Activated T-helper 1 cell treated with anti-CD3 and anti-CD28 coated beads, Interleukin-12 subunit alpha, Interleukin-12 subunit beta, Interleukin-2, Interleukin-4 antibody, amounts not matched to agents 30 ng/mL and 10 ng/mL and 1 ng/mL, durations not matched to agents 14 hours and 24 hours and 36 hours (primary cell): ENCODE data around the gene SUV39H2. TPM values are rescaled to one million over a fixed set of nuclear protein-coding genes. Genes with fewer than 3 reads are reported as not detected.
A peak's percentile ranks its signal among the peaks of the same experiment; 100 is the strongest.
"Not testable (repeated sequence)": the region's sequence is repeated elsewhere in the genome, so short reads cannot be mapped to it uniquely, and the experiment has no call there.

ENCODE experiments used
- DNase-seq: peaks from one replicate; pipeline ENCODE4 v3.0.0; 2021; ENCODE audit warnings: low spot score
- H3K27ac Mint-ChIP-seq: one replicate; pipeline ENCODE4 v1.8.0; 2021; ENCODE audit warnings: mild to moderate bottlenecking, mixed read lengths
- H3K27me3 Mint-ChIP-seq: one replicate; pipeline ENCODE4 v1.8.0; 2022; ENCODE audit warnings: mild to moderate bottlenecking, moderate library complexity, mixed read lengths; ENCODE audit not compliant: insufficient read depth
- H3K36me3 Mint-ChIP-seq: one replicate; pipeline ENCODE4 v1.8.0; 2021; ENCODE audit warnings: low read depth, mixed read lengths
- H3K4me1 Mint-ChIP-seq: one replicate; pipeline ENCODE4 v1.8.0; 2021; ENCODE audit warnings: low read depth, mixed read lengths
- H3K4me3 Mint-ChIP-seq: one replicate; pipeline ENCODE4 v1.8.0; 2021; ENCODE audit warnings: mild to moderate bottlenecking, moderate library complexity, mixed read lengths
- H3K9me3 Mint-ChIP-seq: one replicate; pipeline ENCODE4 v1.8.0; 2021; ENCODE audit warnings: mixed read lengths
- intact Hi-C: fragments of 100-400 bp; cut with micrococcal nuclease; formaldehyde crosslinking; loops from one replicate; pipeline ENCODE4 v1.15.1; 2024
- total RNA-seq: library from RNA; stranded (reverse); gene quantifications from 2 replicates; pipeline ENCODE4 v1.2.3, GENCODE V29; 2022

Gene SUV39H2
- total RNA-seq, 1 donor from 2014 or later: 43.3 TPM

DNA sequence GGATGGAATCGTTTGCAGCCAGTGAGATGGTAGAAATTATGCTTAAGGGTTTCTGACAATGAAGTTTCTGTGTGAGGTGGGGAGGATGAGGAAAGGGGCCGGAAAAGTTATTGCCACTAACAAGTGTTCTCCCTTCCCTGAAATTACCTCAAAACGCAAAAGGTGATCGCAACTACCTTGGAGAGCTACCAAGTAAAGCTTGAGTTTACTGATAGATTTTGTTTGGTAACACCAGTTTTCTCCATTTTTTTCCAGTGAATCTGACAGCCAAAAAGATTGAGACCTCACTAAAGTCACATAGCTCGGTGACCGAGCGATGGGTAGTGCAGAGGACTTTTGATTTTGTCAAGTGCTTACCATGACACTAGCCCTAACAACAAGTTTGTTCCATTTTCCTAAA is 1.6 kb downstream of the SUV39H2 start:
- Mint-ChIP-seq H3K27ac (peak overlapping the region; percentile 53), H3K27me3 (no peaks in the 10 kb centered on the region), H3K36me3 (peaks cover 16% of the 10 kb centered on the region), H3K4me3 (peak overlapping the region; percentile 95), H3K9me3 (no peaks in the 10 kb centered on the region), H3K4me1 (peaks cover 50% of the 10 kb centered on the region)
- intact Hi-C loops: no loop called here
- DNase-seq: no peak

DNA sequence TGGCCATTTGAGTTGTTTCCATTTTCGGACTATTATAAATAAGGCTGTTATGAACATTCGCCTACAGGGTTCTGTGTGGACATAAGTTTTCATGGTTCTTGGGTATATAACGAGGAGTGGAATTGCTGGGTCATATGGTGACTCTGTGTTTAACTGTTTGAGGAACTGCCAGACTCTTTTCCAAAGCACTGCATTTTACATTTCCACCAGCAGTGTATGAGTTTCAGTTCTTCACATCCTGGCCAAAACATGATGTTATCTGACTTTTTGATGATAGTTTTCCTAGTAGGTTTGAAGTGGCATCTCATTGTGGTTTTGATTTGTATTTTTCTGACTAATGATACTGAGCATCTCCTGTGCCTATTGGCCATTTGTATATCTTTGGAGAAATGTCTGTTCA is 5.4 kb downstream of the SUV39H2 start:
- peak overlapping the region; percentile 34 for H3K27ac Mint-ChIP-seq
- no peaks in the 10 kb centered on the region for H3K9me3 Mint-ChIP-seq
- H3K4me1 Mint-ChIP-seq: peaks cover 31% of the 10 kb centered on the region
- H3K27me3 Mint-ChIP-seq: no peaks in the 10 kb centered on the region
- no peak for DNase-seq
- intact Hi-C loops: loop anchor here (2.0 kb wide), 1 partner anchor 19 kb away; no protein-coding TSS in a partner anchor
- H3K36me3 Mint-ChIP-seq: peaks cover 13% of the 10 kb centered on the region
- H3K4me3 Mint-ChIP-seq: peak overlapping the region; percentile 6

DNA sequence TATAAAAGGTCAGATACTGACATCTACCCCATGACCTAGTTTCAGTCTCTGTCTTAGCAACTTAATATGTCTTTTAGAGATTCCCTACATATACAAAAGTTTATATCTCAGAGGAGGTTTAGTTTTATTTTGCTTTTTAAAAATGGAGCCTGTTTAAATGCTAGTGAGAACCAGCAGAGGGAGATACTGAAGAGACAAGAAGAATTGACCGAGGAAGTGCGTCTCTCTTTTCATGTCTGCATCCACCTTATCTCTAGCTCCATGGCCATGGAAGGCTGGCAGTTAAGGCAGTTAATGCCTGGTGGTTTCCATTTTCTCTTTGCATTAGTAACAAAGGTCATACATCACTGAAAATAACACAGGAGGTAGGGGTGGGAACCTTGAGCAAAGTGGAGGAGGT is 10.7 kb downstream of the SUV39H2 start:
- no peak overlapping the region for H3K4me3 Mint-ChIP-seq
- intact Hi-C loops: no loop called here
- H3K4me1 Mint-ChIP-seq: peaks cover 22% of the 10 kb centered on the region
- peak overlapping the region; percentile 46 for H3K27ac Mint-ChIP-seq
- no peaks in the 10 kb centered on the region for H3K27me3 Mint-ChIP-seq
- peaks cover 14% of the 10 kb centered on the region for H3K36me3 Mint-ChIP-seq
- no peak for DNase-seq
- H3K9me3 Mint-ChIP-seq: no peaks in the 10 kb centered on the region

DNA sequence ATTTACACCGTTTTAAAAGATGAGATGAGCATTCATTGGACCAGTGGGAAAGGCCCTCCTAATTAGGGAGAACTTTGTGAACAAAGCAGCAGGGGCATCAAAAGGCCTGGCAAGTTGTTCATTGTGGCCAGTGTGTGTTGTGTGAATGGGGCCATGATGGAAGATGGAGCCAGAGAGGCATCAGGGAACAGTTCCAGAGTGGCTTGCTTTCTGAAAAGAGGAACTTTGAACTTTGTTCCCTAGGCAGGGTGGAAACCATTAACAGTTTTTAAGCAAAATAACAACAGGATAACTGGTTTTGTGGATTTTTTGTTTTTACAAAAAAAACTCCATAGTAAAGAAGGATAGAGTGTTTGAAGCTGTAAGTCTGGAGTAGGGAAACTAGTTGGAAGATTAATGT is 12.5 kb downstream of the SUV39H2 start:
- intact Hi-C loops: no loop called here

DNA sequence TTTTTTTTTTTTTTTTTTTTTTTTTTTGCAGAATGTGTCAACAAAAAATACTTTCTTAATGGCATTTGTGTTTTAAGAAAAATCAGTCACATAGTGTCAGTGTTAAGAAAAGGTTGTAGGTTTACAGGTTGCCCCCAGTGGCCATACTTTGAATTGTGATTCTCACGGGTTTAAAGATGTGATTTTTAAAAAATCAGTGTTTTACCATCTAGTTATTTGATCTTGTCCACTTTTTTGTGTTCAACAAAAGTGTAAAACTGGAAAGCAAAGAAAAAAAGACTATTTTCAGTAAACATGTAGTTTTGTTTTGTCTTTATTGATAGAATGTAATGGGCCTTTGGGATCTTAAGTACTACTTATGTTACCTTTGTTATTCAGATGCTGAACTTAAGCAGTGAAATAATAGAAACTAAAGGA is 25.7 kb downstream of the SUV39H2 start:
- Mint-ChIP-seq H3K4me3 (no peak overlapping the region), H3K36me3 (peaks cover 32% of the 10 kb centered on the region), H3K27me3 (no peaks in the 10 kb centered on the region), H3K4me1 (peaks cover 6% of the 10 kb centered on the region), H3K27ac (no peak overlapping the region), H3K9me3 (no peaks in the 10 kb centered on the region)
- intact Hi-C loops: no loop called here
- no peak for DNase-seq

More for the DNA sequence above, 12.5 kb downstream of the SUV39H2 start:
- no peaks in the 10 kb centered on the region for H3K9me3 Mint-ChIP-seq
- H3K4me3 Mint-ChIP-seq: no peak overlapping the region
- DNase-seq: no peak
- no peaks in the 10 kb centered on the region for H3K27me3 Mint-ChIP-seq
- H3K27ac Mint-ChIP-seq: no peak overlapping the region
- peaks cover 22% of the 10 kb centered on the region for H3K4me1 Mint-ChIP-seq
- peaks cover 14% of the 10 kb centered on the region for H3K36me3 Mint-ChIP-seq

DNA sequence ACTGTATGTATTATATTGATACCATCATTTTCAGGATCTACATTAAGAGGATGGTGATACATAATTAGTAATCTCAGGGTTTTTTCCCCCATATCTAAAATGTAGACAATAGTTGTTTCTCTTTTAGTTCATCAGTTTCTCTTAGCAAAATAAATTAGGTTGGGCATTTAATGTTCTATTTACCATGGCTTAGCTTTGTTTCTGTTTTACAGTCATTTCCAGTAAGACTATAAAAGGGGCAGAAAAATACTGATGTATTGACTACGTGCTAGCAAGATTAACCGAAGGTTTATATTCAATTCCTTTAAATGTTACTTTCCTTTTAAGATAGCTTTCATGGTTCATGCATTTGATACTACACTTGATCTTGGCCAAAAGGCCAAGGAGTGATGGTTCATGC is 26.2 kb downstream of the SUV39H2 start:
- no peak overlapping the region for H3K27ac Mint-ChIP-seq
- intact Hi-C loops: no loop called here
- no peak overlapping the region for H3K4me3 Mint-ChIP-seq
- H3K27me3 Mint-ChIP-seq: no peaks in the 10 kb centered on the region
- H3K9me3 Mint-ChIP-seq: no peaks in the 10 kb centered on the region
- peaks cover 31% of the 10 kb centered on the region for H3K36me3 Mint-ChIP-seq
- DNase-seq: no peak
- H3K4me1 Mint-ChIP-seq: peaks cover 6% of the 10 kb centered on the region

DNA sequence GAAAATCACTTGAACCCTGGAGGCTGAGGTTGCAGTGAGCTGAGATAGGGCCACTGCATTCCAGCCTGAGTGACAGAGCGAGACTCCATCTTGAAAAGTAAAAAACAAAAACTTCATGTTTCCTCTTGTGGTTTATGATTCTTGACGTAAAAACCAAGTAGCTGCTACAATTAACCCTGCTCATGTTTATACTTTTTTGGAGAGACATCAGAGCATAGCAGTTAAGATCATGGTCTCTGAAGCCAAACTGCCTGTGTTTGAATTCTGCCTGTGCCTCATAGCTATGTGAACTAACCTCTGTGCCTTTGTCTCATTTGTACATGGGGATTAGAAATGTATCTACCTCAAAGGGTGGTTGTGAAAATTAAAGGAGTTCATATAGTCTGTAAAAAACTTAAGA is 27.2 kb downstream of the SUV39H2 start:
- H3K36me3 Mint-ChIP-seq: peaks cover 39% of the 10 kb centered on the region
- no peak overlapping the region for H3K4me3 Mint-ChIP-seq
- peaks cover 17% of the 10 kb centered on the region for H3K4me1 Mint-ChIP-seq
- DNase-seq: no peak
- no peaks in the 10 kb centered on the region for H3K9me3 Mint-ChIP-seq
- H3K27ac Mint-ChIP-seq: no peak overlapping the region
- H3K27me3 Mint-ChIP-seq: no peaks in the 10 kb centered on the region
- intact Hi-C loops: no loop called here

DNA sequence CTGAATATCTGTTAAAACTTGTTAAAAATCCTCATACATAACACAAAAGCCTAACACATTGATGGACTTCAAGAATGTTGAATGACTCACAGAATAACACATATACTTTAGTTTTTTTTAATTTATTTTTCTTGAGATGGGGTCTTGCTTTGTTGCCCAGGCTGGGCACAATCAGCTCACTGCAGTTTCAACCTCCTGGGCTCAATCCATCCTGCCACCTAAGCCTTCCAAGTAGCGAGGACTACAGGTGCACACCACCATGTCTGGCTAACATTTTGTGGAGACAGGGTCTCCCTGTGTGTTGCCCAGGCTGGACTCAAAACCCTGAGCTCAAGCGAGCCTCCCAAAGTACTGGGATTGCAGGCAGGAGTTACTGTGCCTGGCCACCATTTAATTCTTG is 28.1 kb downstream of the SUV39H2 start:
- Mint-ChIP-seq H3K36me3 (peaks cover 48% of the 10 kb centered on the region), H3K9me3 (no peaks in the 10 kb centered on the region), H3K27ac (no peak overlapping the region), H3K4me3 (no peak overlapping the region), H3K27me3 (no peaks in the 10 kb centered on the region), H3K4me1 (peaks cover 19% of the 10 kb centered on the region)
- DNase-seq: no peak
- intact Hi-C loops: no loop called here

DNA sequence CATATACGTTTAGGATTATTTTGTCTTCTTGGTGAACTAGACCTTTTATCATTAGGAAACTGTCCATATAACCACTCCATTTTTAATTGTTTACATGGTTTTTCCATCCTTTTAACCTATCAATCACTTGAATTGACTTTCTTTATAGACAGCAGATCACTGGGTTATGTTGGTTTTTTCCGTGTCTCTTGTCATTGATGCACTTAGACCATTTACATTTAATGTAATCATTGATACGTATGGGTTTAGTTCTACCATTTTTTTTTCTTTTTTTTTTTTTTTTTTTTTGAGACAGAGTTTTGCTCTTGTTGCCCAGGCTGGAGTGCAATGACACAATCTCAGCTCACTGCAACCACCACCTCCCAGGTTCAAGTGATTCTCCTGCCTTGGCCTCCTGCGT is 28.9 kb downstream of the SUV39H2 start:
- H3K27ac Mint-ChIP-seq, DNase-seq, H3K9me3 Mint-ChIP-seq, intact Hi-C loops, H3K27me3 Mint-ChIP-seq, H3K4me3 Mint-ChIP-seq: not testable (repeated sequence)
- Mint-ChIP-seq H3K36me3 (peaks cover 50% of the 10 kb centered on the region), H3K4me1 (peaks cover 19% of the 10 kb centered on the region)

DNA sequence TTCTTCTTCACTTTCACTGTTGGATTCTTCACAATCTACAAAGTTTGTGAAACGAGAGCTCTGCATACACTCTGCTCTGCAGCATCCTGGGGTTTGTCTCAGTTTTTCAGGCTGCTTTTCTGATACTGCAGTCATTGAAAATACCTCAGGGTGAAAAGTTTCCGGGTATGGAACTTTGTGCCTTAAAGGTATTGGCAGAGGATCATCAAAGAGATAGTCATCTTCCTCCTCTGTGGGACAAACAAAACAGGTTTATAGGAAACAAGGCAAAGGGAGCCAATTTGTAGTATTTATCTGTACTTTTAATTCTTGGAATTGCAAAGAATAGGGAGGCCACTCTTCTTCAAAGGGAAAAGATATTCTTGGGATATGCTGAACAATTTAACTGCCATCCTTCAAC is 30.4 kb downstream of the SUV39H2 start:
- no peaks in the 10 kb centered on the region for H3K27me3 Mint-ChIP-seq
- peaks cover 19% of the 10 kb centered on the region for H3K4me1 Mint-ChIP-seq
- peaks cover 4% of the 10 kb centered on the region for H3K9me3 Mint-ChIP-seq
- H3K36me3 Mint-ChIP-seq: peaks cover 62% of the 10 kb centered on the region
- no peak for DNase-seq
- no peak overlapping the region for H3K4me3 Mint-ChIP-seq
- intact Hi-C loops: no loop called here
- H3K27ac Mint-ChIP-seq: no peak overlapping the region

DNA sequence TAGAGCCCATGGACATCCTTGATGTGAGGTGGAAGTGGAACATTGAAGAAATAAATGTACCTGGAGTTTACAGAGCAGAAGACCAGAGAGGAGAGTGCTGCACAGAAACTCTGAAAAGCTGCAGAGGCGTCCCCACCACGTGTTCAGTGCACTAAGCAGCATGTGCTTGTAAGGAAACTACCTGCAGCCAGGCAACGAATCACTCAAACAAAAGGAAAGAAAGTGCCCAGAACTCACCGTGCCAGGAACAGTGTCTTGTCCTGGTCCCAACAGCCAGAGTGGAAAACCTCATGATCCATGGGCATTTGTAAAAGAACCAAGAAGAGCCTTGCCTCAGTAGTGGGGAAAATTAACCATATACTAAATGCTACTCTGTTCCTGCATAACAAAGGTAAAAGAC is 32.3 kb downstream of the SUV39H2 start:
- H3K36me3 Mint-ChIP-seq: peaks cover 73% of the 10 kb centered on the region
- H3K4me3 Mint-ChIP-seq: no peak overlapping the region
- DNase-seq: no peak
- intact Hi-C loops: no loop called here
- H3K27me3 Mint-ChIP-seq: no peaks in the 10 kb centered on the region
- no peak overlapping the region for H3K27ac Mint-ChIP-seq
- peaks cover 16% of the 10 kb centered on the region for H3K9me3 Mint-ChIP-seq
- H3K4me1 Mint-ChIP-seq: peaks cover 29% of the 10 kb centered on the region

DNA sequence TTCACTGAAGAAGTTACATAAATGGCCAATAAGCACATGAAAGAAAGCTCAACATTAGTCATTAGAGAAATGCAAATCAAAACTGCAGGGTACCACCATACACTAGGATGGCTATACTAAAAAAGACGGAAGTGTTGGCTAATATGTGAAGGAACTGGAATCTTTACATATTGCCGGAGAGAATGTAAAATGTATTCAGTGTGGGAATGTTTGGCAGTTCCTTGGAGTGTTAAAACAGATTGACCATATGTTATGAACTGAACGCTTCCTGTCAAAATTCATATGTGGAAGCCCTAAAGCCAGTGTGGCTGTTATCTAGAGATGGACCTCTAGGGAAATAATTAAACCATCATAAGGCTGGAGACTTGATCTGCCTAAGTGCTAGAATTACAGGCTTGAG is 33.1 kb downstream of the SUV39H2 start:
- peaks cover 21% of the 10 kb centered on the region for H3K9me3 Mint-ChIP-seq
- H3K4me3 Mint-ChIP-seq: no peak overlapping the region
- H3K36me3 Mint-ChIP-seq: peaks cover 79% of the 10 kb centered on the region
- peaks cover 28% of the 10 kb centered on the region for H3K4me1 Mint-ChIP-seq
- DNase-seq: no peak
- no peaks in the 10 kb centered on the region for H3K27me3 Mint-ChIP-seq
- H3K27ac Mint-ChIP-seq: no peak overlapping the region
- intact Hi-C loops: no loop called here

DNA sequence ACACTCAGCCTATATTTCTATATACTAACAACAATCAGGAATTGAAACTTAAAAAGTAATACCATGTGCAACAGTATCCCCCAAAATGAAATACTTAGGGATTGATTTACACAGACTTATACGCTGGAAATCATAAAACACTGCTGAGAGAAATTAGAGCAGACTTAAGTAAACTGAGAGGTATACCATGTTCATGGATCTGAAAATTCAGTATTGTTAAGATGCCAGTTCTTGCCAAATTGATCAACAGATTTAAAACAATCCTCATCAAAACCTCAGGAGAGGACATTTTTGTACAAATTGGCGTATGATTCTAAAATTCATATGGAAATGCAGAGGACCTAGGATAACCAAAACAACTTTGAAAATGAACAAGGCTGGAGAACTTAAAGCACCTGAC is 37.9 kb downstream of the SUV39H2 start:
- H3K27ac Mint-ChIP-seq: no peak overlapping the region
- no peak overlapping the region for H3K4me3 Mint-ChIP-seq
- no peak for DNase-seq
- H3K27me3 Mint-ChIP-seq: no peaks in the 10 kb centered on the region
- H3K36me3 Mint-ChIP-seq: peaks cover 84% of the 10 kb centered on the region
- peaks cover 24% of the 10 kb centered on the region for H3K4me1 Mint-ChIP-seq
- intact Hi-C loops: no loop called here
- H3K9me3 Mint-ChIP-seq: peaks cover 37% of the 10 kb centered on the region

DNA sequence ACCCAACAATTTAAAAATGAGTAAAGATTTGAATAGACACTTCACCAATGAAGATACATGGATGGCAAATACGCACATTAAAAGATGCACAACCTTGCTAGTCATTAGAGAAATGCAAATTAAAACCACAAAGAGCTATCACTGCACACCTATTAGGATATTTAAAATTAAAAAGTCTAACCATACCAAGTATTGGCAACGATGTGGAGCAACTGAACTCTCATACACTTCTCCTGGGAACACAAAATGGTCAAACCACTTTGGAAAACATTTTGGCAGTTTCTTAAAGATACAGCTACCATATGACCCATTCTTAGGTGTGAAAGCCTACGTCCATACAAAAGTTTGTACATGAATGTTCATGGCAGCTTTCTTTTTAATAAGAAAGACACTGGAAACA is 39.2 kb downstream of the SUV39H2 start:
- intact Hi-C loops: no loop called here
- no peaks in the 10 kb centered on the region for H3K27me3 Mint-ChIP-seq
- peaks cover 37% of the 10 kb centered on the region for H3K9me3 Mint-ChIP-seq

More for the DNA sequence above, 39.2 kb downstream of the SUV39H2 start:
- H3K27ac Mint-ChIP-seq: no peak overlapping the region
- no peak for DNase-seq
- no peak overlapping the region for H3K4me3 Mint-ChIP-seq
- peaks cover 24% of the 10 kb centered on the region for H3K4me1 Mint-ChIP-seq
- peaks cover 86% of the 10 kb centered on the region for H3K36me3 Mint-ChIP-seq
